22Rv1 (cell line): ENCODE measurements around the gene LTN1.

Experiments
- H3K27ac ChIP-seq: fragments of 450-650 bp; 2 replicates; pipeline ENCODE4 v1.5.1; 2017
- CTCF ChIP-seq: fragments of 450-650 bp; IDR thresholded peaks from 2 replicates; pipeline ENCODE4 v1.5.1; 2017; ENCODE audit warnings: mild to moderate bottlenecking
- ZFX ChIP-seq: fragments of 450-650 bp; IDR thresholded peaks from 2 replicates; pipeline ENCODE4 v1.6.1; 2017; ENCODE audit warnings: antibody characterized with exemption, borderline replicate concordance

LTN1 gene

GRCh38 chr21:28899220-28899619 is 93.5 kb downstream of the LTN1 start:
- TF ChIP-seq CTCF (no peak), ZFX (no peak)
- no peak overlapping the region for H3K27ac ChIP-seq

- TF ChIP-seq ZFX, result no peak
- no peak overlapping the region for H3K27ac ChIP-seq
Observed at GRCh38 chr21:28893687-28894086, 99.0 kb downstream of the LTN1 start.

- no peak overlapping the region for H3K27ac ChIP-seq
- TF ChIP-seq ZFX (no peak), CTCF (no peak)
Observed at GRCh38 chr21:28892199-28893111, 100.2 kb downstream of the LTN1 start.

GRCh38 chr21:28885853-28886177 is 106.9 kb downstream of the LTN1 start:
- H3K27ac ChIP-seq, result peak overlapping the region; percentile 93
- TF ChIP-seq ZFX, result no peak
- TF ChIP-seq CTCF, result no peak

- H3K27ac ChIP-seq, result peak overlapping the region; percentile 93
- no peak for TF ChIP-seq CTCF
- 0 out of 2 replicates have a peak, but pooled peaks have one; percentile 22 for TF ChIP-seq ZFX
Observed at GRCh38 chr21:28884976-28885852, 107.5 kb downstream of the LTN1 start.

- TF ChIP-seq ZFX, result no peak
- TF ChIP-seq CTCF, result no peak
- H3K27ac ChIP-seq, result peak overlapping the region; percentile 93
Observed at GRCh38 chr21:28884481-28884880, 108.2 kb downstream of the LTN1 start.

GRCh38 chr21:28883931-28884330 is 108.7 kb downstream of the LTN1 start:
- H3K27ac ChIP-seq, result no peak overlapping the region; the same call in 1 of the 2 replicates
- TF ChIP-seq CTCF (no peak), ZFX (no peak)
